GM12878 (cell line): ENCODE results near the gene PRR5. TPM values are rescaled to one million over a fixed set of nuclear protein-coding genes. Genes with fewer than 3 reads are reported as not detected.

Experiments
- ATAC-seq: fragments of 200-7000 bp; cut with Tn5 transposase; 3 replicates; pipeline ENCODE4 v1.9.1; 2020; ENCODE audit warnings: mild to moderate bottlenecking, moderate library complexity
- BruUV-seq: library from RNA; stranded (reverse); fragments of 400-500 nt; replicated peaks from 2 replicates; lab custom pipeline; 2021; lab: Mats Ljungman, UMichigan
- CTCF ChIA-PET: fragments of 300-600 bp; sonication (Branson Sonifier 250); formaldehyde crosslinking; extraction: SDS; loops from one replicate; lab custom pipeline; 2021; ENCODE audit warnings: inconsistent platforms; lab: Yijun Ruan, JAX
- POLR2A ChIA-PET: fragments of 350-600 bp; formaldehyde crosslinking; extraction: SDS; loops from one replicate; lab custom pipeline; 2021; ENCODE audit warnings: inconsistent platforms; lab: Charles Lee
- RAD21 ChIA-PET: fragments of 300-600 bp; sonication (Branson Sonifier 250); formaldehyde crosslinking; loops from one replicate; lab custom pipeline; 2023; ENCODE audit warnings: antibody characterized with exemption; ENCODE audit not compliant: unreplicated experiment; lab: Charles Lee
- SMC1A ChIA-PET: fragments of 300-600 bp; sonication (Branson Sonifier 250); formaldehyde crosslinking; loops from one replicate; lab custom pipeline; 2023; ENCODE audit not compliant: unreplicated experiment, uncharacterized antibody; lab: Charles Lee
- DNase-seq: peaks from one replicate; pipeline ENCODE4 v3.0.0-alpha.2; 2011; ENCODE audit warnings: low read depth, low spot score
- FAIRE-seq: peaks from 3 replicates; lab custom pipeline; 2011; peaks lifted over from hg19 to GRCh38; lab: Jason Lieb, UNC
- H2AFZ ChIP-seq: 2 replicates; pipeline ENCODE4 v1.6.0; 2011; ENCODE audit warnings: low read depth, low read length, control low read depth; ENCODE audit not compliant: control insufficient read depth
- H3K27ac ChIP-seq: 2 replicates; pipeline ENCODE4 v1.5.1; 2011; ENCODE audit warnings: control low read depth; ENCODE audit not compliant: control insufficient read depth, insufficient read depth
- H3K27me3 ChIP-seq, 2 experiments: replicated peaks in 1 of 2; 2 replicates each; pipeline versions ENCODE4 v1.6.0 to v1.6.1; 2011; ENCODE audit warnings: low read length in 1 of 2; ENCODE audit not compliant: control insufficient read depth in 2 of 2, insufficient read depth in 2 of 2
- H3K36me3 ChIP-seq, 2 experiments: 2 replicates each; pipeline ENCODE4 v1.5.1; 2011; ENCODE audit warnings: low read length in 1 of 2; ENCODE audit not compliant: control insufficient read depth in 2 of 2, insufficient read depth in 2 of 2
- H3K4me1 ChIP-seq: 2 replicates; pipeline ENCODE4 v1.6.1; 2011; ENCODE audit warnings: mild to moderate bottlenecking, low read length, moderate library complexity, mixed read lengths; ENCODE audit not compliant: control insufficient read depth, insufficient read depth
- H3K4me2 ChIP-seq: 2 replicates; pipeline ENCODE4 v1.6.0; 2011; ENCODE audit warnings: control low read depth; ENCODE audit not compliant: control insufficient read depth, insufficient read depth
- H3K4me3 ChIP-seq: fragments of 200-600 bp; sonication (generic); 2 replicates; pipeline ENCODE4 v1.5.1; 2016
- H3K79me2 ChIP-seq: 2 replicates; pipeline ENCODE4 v1.6.0; 2011; ENCODE audit warnings: low read length; ENCODE audit not compliant: control insufficient read depth, insufficient read depth
- H3K9ac ChIP-seq: 2 replicates; pipeline ENCODE4 v1.8.0; 2011; ENCODE audit warnings: low read length, control low read depth, mixed read lengths; ENCODE audit not compliant: control insufficient read depth, insufficient read depth
- H3K9me3 ChIP-seq: replicated peaks from 3 replicates; pipeline ENCODE4 v1.5.1; 2011; ENCODE audit warnings: mild to moderate bottlenecking, low read length; ENCODE audit not compliant: control insufficient read depth, insufficient read depth
- H4K20me1 ChIP-seq: 2 replicates; pipeline ENCODE4 v1.6.0; 2011; ENCODE audit not compliant: control insufficient read depth, insufficient read depth
- ATF2 ChIP-seq: IDR thresholded peaks from 2 replicates; pipeline ENCODE4 v1.6.1; 2012; ENCODE audit warnings: low read length, inconsistent platforms
- BHLHE40 ChIP-seq, 2 experiments: fragments of 450-650 bp in 1 of 2; IDR thresholded peaks; 2 replicates each; pipeline ENCODE4 v1.6.1; 2011 to 2017; ENCODE audit warnings: low read depth in 2 of 2, borderline replicate concordance in 1 of 2, improper control_type of control experiment in 1 of 2, low read length in 1 of 2, mild to moderate bottlenecking in 1 of 2
- BRCA1 ChIP-seq: IDR thresholded peaks from 2 replicates; pipeline ENCODE4 v1.6.1; 2011; ENCODE audit warnings: low read depth, low read length, improper control_type of control experiment
- CBX3 ChIP-seq: fragments of 200-600 bp; sonication (generic); IDR thresholded peaks from 2 replicates; pipeline ENCODE4 v1.6.1; 2016; ENCODE audit warnings: low read depth, borderline replicate concordance
- CEBPB ChIP-seq, 2 experiments: fragments of 150-350 bp in 1 of 2; IDR thresholded peaks; 2 replicates each; pipeline ENCODE4 v1.6.1; 2012 to 2014; ENCODE audit warnings: low read depth in 2 of 2, low read length in 2 of 2, borderline replicate concordance in 1 of 2, inconsistent platforms in 1 of 2
- FOXK2 ChIP-seq: fragments of 450-650 bp; IDR thresholded peaks from 2 replicates; pipeline ENCODE4 v1.6.1; 2017; ENCODE audit warnings: mild to moderate bottlenecking, moderate library complexity
- MAX ChIP-seq: IDR thresholded peaks from 2 replicates; pipeline ENCODE4 v1.6.1; 2012; ENCODE audit warnings: low read depth, low read length, improper control_type of control experiment
- MLLT1 ChIP-seq: fragments of 450-650 bp; IDR thresholded peaks from 2 replicates; pipeline ENCODE4 v1.6.1; 2016; ENCODE audit warnings: mild to moderate bottlenecking
- NRF1 ChIP-seq: conservative IDR thresholded peaks from 2 replicates; pipeline ENCODE4 v1.6.1; 2011; ENCODE audit warnings: mild to moderate bottlenecking, low read depth, low read length, improper control_type of control experiment
- WRNIP1 ChIP-seq: IDR thresholded peaks from 2 replicates; pipeline ENCODE4 v1.6.1; 2011; ENCODE audit warnings: low read depth, low read length, improper control_type of control experiment, borderline replicate concordance
- YY1 ChIP-seq: IDR thresholded peaks from 2 replicates; pipeline ENCODE4 v1.6.1; 2011; ENCODE audit warnings: low read depth, mild to moderate bottlenecking, low read length
- WGBS: methylation state at CpG from one replicate; pipeline ENCODE4 v1.1.6; 2016; ENCODE audit warnings: low lambda C conversion rate; ENCODE audit not compliant: insufficient replicate concordance, insufficient coverage; ENCODE audit errors: missing lambda C conversion rate; 5-methylcytosine and 5-hydroxymethylcytosine counted together
- in situ Hi-C: fragments of 300-500 bp; cut with MboI; formaldehyde crosslinking; loops from 9 replicates; pipeline ENCODE4 v1.14.3; 2018; ENCODE audit warnings: mixed read lengths
- intact Hi-C: fragments of 100-400 bp; cut with micrococcal nuclease; formaldehyde crosslinking; loops from one replicate; pipeline ENCODE4 v1.14.2; 2022; ENCODE audit not compliant: unreplicated experiment
- polyA plus RNA-seq, 11 experiments: library from polyadenylated mRNA; depleted of rRNA in 4 of 11; unstranded in 6 of 11; stranded (reverse) in 5 of 11; fragments of >200 nt; fragmentation: Nextera tagmentation in 4 of 11; fragmentation: Illumina TruSeq in 1 of 11; extraction: Ambion mirVana in 4 of 11; extraction: Trizol in 1 of 11; gene quantifications; 1 replicate in 1 of 11; 2 replicates in 10 of 11; pipeline versions ENCODE4 v1.2.1 to v1.2.3, GENCODE V29; 2011 to 2016; ENCODE audit warnings: inconsistent platforms in 2 of 11, missing spikeins in 2 of 11, low read depth in 1 of 11
- total RNA-seq, 4 experiments: library from RNA; depleted of rRNA in 3 of 4; stranded (reverse); fragments of >200 nt in 3 of 4; fragmentation: Illumina TruSeq in 1 of 4; extraction: Trizol in 1 of 4; gene quantifications; 2 replicates each; pipeline versions ENCODE4 v1.2.1 to v1.2.3, GENCODE V29; 2013 to 2021

The PRR5 gene
- total and polyA plus RNA-seq, 10 of the 15 experiments (the other 5 are each of a cell fraction or from before 2014, with no cell fraction given) = 0.03 to 9.4 (median 1.5) TPM

GRCh38 chr22:44660051-44660830, 41.8 kb upstream of the PRR5 start:
- DNase-seq (no peak), FAIRE-seq (no peak), ATAC-seq (no peak)
- ChIA-PET CTCF (no interaction called here), SMC1A (no interaction called here), RAD21 (no interaction called here), POLR2A (no interaction called here)
- intact Hi-C loops = no loop called here
- Histone ChIP-seq H3K4me1 (peaks cover 5% of the 10 kb centered on the region; the same call in 1 of the 2 replicates), H3K36me3 (no peaks in the 10 kb centered on the region), H3K4me2 (no peak overlapping the region), H3K27ac (no peak overlapping the region), H3K9ac (no peak overlapping the region), H3K4me3 (no peak overlapping the region), H2AFZ (no peak overlapping the region), H3K27me3 (no peaks in the 10 kb centered on the region), H3K9me3 (no peaks in the 10 kb centered on the region; the same call in 2 of the 3 replicates), H3K79me2 (no peaks in the 10 kb centered on the region), H4K20me1 (no peaks in the 10 kb centered on the region)
- no peak for TF ChIP-seq YY1
- no peak for TF ChIP-seq WRNIP1
- TF ChIP-seq MAX = no peak
- no peak for TF ChIP-seq CEBPB (IDR thresholded peaks at IDR 0.05; ENCODE audit: borderline replicate concordance in 1 of 2, low read depth in 2 of 2, low read length in 2 of 2)
- no peak for TF ChIP-seq CBX3
- BruUV-seq = no TSS peak
- in situ Hi-C loops = no loop called here
- WGBS = 39% methylated on average over 23 of the region's 23 CpGs

- no peak overlapping the region for H3K27ac ChIP-seq
- H3K4me1 ChIP-seq = peaks cover 5% of the 10 kb centered on the region; the same call in 1 of the 2 replicates
- ATAC-seq (no peak), FAIRE-seq (no peak), DNase-seq (no peak)
- H4K20me1 ChIP-seq = no peaks in the 10 kb centered on the region
- in situ Hi-C loops = no loop called here
- RAD21 ChIA-PET = no interaction called here
- H3K4me3 ChIP-seq = no peak overlapping the region
- CTCF ChIA-PET = interaction anchor here (0.8 kb wide), 1 partner anchor 25 kb away, joined by 3 read pairs; no protein-coding TSS in a partner anchor
- H3K27me3 ChIP-seq = no peaks in the 10 kb centered on the region
- WGBS = 61% methylated on average over 8 of the region's 14 CpGs
- no peaks in the 10 kb centered on the region for H3K36me3 ChIP-seq
- no peak overlapping the region for H3K4me2 ChIP-seq
- intact Hi-C loops = no loop called here
- BruUV-seq = no TSS peak
- SMC1A ChIA-PET = no interaction called here
- H3K9me3 ChIP-seq = no peaks in the 10 kb centered on the region; the same call in 2 of the 3 replicates
- POLR2A ChIA-PET = no interaction called here
- no peaks in the 10 kb centered on the region for H3K79me2 ChIP-seq
- H2AFZ ChIP-seq = no peak overlapping the region
- H3K9ac ChIP-seq = no peak overlapping the region
- TF ChIP-seq BHLHE40 (IDR thresholded peaks at IDR 0.05; ENCODE audit: borderline replicate concordance in 1 of 2, low read depth in 2 of 2, low read length in 1 of 2) (no peak), NRF1 (no peak), MLLT1 (no peak), BRCA1 (no peak), FOXK2 (no peak), ATF2 (no peak)
Measured at GRCh38 chr22:44661070-44661469, 40.9 kb upstream of the PRR5 start.
